Measurements from ENCODE around the gene E2F4. TPM values are rescaled to one million over a fixed set of nuclear protein-coding genes. Genes with fewer than 3 reads are reported as not detected.

The E2F4 gene
- total RNA-seq, 1 donor from 2014 or later: 35.7 TPM

DNA sequence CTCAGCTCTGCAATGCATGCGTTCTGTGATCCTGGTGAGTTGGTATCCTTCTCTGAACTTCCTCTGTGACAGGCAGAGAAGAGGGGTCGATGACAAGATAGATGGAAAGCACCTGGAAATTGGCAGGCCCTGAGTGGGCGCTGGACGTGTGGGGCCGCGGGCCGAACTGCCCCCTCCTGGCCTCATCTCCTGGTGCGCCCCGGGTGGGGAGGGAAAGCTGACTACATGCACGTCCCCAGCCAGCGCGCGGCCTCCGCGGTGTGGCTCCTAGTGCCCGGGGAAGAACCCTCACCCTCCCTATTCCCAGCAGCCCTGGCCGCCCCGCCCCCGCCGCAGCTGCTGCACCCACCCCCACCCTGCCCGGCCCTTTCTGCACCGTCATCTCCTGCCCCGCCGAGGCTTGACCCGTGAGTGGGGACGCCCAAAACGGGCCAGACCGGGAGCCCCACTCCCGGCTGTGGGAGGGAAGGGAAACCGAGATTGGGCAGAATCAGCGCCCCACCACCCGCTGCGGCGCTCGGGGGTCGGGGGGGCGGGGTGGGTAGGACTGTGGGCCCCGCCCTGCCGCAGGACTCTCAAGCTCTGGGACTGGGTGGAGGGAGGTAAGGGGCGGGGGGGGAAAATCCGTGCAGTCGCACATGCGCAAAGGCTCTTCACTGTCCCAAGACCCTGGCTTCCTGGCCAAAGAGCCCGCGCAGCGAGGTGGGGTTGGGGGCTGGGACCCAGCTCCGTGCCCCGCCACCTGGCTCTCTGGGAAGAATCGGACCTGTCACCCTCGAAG, 21.6 kb upstream of the E2F4 start, which contains the start of gene NOL3:
Gene NOL3 (plus strand): TSS at position 371 of the 781 bp plus-strand sequence.
- ATAC-seq: peak; percentile 72
- intact Hi-C loops (cut with micrococcal nuclease): no loop called here
- DNase-seq: peak; percentile 93

DNA sequence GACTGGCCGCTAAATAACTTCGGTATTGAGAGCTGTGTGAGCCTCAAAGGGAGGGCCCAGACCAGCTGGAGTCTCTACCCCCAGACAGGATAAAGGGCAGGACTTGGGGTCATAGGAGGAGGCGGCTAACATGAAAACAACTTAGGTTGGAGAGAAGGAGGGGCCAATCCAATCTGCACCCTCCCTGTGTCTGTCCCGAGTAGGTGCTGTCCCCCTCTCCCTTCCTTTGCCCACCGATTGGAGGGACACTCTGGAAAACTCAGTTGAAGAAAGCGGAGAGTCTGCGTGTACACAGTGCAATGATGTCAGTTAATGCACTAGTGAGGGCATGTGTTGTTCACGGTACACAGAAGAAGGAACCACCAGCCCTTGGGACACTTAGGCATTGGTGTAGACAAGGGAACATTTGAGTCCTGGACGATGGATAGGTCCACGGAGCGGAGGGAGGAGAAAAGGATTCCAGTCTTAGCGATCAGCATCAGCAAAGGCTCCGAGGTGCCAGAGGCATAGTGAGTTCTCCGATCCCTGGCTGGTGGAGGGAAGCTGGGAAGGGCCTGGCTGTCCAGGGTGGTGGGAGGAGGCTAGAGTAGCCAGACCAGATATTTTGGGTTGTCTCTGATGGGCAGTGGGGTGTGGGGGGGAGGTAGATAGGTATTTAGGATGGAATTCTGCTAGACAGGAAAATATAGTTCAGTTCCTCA, 20.9 kb upstream of the E2F4 start:
- DNase-seq: no peak
- intact Hi-C loops (cut with micrococcal nuclease): no loop called here

DNA sequence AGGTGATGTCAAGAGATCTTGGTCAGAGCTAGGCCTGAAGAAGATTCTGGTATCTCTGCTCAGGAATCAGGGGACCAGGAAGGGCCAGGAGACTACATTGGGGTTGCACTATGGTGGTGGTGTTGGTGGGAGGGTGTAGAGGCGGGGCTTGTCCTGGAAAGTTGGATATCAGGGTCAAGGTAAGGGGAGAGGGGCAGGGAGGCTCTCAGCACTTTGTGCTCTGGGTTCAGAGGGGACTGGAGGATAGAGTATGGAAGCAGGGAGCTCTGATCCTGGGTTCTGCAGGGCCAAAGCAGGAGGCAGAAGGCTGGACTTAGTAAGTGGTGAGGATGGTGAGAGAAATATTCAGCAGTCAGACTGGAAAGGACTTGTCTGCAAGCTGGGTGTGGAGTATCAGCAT, 18.6 kb upstream of the E2F4 start:
- no peak for DNase-seq
- intact Hi-C loops (cut with micrococcal nuclease): no loop called here

More for the DNA sequence above, 20.9 kb upstream of the E2F4 start:
- ATAC-seq: peak; percentile 8

DNA sequence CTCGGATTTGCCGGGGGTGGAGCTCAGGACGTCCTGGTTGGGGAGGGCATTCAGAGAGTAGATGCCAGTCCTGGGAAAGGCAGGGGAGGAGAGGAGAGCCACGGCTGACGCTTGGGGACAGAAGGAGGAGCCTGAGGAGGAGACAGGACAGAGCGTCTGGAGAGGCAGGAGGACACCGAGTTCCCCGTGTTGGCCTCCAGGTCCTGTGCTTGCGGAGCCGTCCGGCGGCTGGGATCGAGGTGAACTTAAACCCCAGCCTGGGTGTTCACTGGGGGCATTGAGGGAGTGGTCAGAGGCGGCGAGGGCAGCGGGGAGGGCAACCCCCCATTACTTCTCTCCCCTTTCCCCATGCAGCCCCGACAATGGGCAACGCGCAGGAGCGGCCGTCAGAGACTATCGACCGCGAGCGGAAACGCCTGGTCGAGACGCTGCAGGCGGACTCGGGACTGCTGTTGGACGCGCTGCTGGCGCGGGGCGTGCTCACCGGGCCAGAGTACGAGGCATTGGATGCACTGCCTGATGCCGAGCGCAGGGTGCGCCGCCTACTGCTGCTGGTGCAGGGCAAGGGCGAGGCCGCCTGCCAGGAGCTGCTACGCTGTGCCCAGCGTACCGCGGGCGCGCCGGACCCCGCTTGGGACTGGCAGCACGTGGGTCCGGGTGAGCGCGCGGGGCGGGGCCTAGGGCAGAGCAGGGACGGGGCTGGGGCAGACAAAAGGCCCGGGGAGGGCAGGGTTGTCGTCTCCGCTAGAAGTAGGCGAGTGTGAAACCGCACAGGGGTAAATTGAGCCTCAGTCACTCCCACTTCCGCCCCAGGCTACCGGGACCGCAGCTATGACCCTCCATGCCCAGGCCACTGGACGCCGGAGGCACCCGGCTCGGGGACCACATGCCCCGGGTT, 17.9 kb upstream of the E2F4 start:
- DNase-seq (peak; percentile 94), ATAC-seq (peak; percentile 71)
- intact Hi-C loops (cut with micrococcal nuclease): no loop called here

More for the DNA sequence above, 18.6 kb upstream of the E2F4 start:
- no peak for ATAC-seq

DNA sequence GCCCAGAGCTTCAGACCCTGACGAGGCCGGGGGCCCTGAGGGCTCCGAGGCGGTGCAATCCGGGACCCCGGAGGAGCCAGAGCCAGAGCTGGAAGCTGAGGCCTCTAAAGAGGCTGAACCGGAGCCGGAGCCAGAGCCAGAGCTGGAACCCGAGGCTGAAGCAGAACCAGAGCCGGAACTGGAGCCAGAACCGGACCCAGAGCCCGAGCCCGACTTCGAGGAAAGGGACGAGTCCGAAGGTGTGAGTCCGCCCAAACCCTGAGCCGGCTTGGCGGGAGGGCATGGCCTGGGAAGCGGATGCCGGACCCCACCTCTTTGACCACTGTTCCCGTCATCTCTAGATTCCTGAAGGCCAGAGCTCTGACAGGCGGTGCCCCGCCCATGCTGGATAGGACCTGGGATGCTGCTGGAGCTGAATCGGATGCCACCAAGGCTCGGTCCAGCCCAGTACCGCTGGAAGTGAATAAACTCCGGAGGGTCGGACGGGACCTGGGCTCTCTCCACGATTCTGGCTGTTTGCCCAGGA, 17.2 kb upstream of the E2F4 start:
- no peak for DNase-seq
- intact Hi-C loops (cut with micrococcal nuclease): no loop called here
- no peak for ATAC-seq

DNA sequence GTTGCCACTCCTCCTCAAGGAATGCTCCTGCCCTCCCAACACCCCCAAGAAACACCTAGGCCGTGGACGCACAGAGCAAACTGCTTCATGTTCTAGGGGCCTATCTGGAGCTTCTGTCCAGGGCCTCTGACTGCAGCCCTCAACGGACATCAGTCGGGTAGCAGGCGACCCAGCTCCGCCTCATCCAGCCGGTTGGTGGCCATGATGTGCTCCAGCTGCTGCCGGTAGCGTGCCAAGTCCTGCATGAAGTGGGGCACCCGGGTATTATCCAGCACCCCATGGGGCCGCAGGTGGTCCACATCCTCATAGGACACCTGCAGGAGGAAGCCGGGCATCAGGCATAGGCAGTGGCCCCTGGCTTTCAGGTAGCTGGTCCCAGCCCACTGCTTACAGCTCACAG, 15.3 kb upstream of the E2F4 start:
- DNase-seq: no peak

DNA sequence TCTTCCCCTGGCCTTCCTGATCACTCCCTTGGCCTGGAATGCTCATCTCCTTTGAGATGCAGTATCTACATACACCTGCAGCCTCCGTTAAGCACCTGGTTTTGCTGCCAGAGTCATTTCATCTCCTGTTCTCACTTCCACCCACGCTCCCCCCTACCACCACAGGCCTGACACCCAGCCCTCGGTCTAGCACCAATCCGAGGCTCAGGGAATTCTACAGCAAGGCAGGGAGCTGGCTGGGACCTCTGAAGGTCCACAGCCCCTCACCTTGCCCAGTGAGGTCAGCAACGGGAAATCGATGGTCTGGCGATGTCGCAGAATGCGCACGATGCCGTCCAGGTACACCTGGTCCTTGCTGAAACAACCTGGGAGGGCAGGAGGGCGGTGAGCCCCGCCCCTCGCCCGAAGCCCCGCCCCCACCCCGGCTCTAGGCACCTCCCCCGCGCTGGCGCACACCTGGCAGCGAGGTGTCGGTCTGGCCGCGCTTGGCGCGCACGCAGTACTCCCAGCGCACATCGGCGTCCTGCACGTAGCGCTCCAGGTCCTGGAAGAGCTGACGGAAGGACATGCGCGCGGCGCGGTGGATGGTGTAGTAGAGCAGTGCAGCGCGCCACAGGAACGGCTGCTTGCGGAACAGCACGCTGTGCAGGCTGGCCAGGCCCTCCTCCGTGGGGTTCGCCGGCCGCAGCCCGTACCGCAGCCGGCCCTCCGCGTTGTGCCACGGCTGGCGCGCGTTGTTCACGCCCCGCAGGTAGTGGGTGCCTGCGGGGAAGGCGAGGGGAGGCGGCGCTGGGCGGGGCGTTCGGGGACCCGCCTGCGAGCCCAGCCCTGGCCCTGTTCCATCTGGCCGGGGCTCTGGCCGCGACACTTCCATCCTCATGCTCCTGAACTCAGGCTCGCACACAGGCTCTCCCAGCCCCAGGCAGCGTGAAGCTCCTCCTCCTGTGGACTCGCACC, 13.9 kb upstream of the E2F4 start:
- peak; percentile 45 for ATAC-seq
- DNase-seq: peak; percentile 82
- intact Hi-C loops (cut with micrococcal nuclease): no loop called here

More for the DNA sequence above, 15.3 kb upstream of the E2F4 start:
- intact Hi-C loops (cut with micrococcal nuclease): no loop called here
- no peak for ATAC-seq

DNA sequence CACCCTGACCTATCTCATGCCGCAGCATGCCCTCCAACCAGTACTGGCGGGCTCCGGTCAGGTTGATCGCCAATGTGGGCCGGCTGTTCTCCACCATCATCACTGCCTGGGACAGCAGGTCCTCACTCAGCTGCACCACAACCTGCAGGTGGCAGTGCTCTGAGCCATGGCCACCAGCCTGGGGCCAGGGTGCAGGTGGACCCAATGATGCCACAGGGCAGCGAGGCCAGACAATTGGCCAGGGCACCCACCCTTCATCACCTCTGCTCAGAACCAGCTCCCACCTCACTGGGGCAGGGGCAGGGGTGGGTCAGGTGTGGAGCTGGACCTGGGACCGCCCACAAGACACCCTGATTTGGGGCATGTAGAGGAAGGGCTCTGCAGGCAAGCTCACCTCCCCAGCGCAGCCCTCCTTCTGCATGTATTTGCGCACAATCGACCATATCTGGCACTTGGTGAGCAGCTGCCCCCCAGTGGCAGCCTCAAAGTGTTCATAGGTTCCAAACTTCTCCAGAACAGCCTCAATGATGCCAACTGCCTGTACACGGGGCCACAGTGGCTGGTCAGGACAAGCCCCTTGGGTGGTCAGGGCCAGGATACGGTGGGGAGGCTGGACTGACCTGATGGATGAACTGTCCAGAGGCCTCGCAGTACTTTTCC, 12.4 kb upstream of the E2F4 start:
- intact Hi-C loops (cut with micrococcal nuclease): no loop called here
- DNase-seq: no peak
- no peak for ATAC-seq

DNA sequence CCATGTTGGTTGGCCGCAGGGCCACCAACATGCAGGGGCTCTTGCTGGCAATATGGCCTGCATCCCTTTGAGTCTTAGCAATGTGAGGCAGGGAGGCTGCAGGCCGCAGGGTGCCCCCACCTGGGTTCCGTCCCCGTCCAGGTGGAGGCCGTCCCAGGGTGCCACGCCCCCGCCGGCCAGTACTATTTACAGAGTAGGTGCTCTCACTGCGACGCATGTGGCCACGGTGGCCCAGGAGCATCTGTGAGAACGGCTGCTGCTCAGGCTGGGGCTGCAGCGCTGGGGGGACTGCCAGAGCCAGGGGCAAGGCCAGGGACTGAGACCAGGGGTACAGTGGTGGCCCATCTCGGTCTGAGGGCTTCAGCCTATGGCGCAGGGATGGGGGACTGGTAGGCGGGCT, 11.8 kb upstream of the E2F4 start:
- ATAC-seq (no peak), DNase-seq (no peak)
- intact Hi-C loops (cut with micrococcal nuclease): no loop called here

DNA sequence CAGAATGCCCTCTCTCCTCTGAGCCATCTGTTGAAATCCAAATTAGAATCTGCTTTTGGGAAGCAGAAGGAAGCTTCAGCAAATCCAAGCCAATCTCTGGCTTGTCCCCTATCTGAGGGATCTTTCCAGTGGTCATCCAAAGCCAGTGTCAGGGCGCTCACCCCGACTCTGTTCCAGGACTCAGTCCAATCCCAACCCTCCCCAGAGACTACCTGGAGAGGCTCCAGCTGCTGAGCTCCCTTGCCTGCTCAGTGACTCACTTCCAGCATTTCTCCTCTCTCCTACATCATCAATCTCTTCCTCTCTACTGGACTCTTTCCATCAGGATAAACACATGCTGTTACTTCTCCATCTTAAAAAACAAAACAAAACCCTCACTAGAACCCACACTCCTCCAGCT, 10.6 kb upstream of the E2F4 start:
- DNase-seq: no peak
- ATAC-seq: no peak
- intact Hi-C loops (cut with micrococcal nuclease): no loop called here

DNA sequence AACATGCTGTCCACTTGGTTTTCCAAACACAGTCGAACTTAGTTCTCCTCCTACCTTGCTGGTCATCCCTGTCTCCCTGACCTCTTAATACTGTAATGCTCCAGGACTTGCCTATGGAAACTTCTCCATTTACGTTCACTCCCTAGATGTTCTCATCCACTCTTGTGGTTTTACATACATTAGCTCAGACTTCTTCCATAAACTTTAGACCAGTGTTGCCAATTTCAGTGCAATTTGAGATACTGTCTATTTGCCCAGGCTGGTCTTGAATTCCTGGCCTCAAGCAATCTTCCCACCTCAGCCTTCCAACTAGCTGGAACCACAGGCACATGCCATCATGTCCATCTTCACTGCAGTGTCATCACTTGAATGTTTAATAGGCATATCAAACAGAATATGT, 9.7 kb upstream of the E2F4 start:
- intact Hi-C loops (cut with micrococcal nuclease): no loop called here
- DNase-seq (no peak), ATAC-seq (no peak)

DNA sequence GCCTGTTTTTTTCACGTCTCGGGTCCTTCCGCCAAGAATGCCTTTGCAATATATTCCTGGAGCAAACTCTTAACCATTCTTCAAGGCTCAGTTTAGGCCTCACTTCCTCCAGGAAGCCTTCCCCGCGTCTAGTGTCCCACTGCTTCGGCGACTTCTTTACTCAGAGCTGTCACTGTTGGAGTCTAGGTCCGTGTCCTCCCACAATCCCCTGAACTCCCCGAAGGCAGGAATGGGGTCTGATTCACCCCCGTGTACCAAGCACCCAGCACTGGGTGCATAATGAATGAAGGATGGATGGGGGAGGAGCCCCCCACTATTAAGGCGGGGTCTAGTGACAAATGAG, 8.7 kb upstream of the E2F4 start:
- DNase-seq (no peak), ATAC-seq (no peak)
- intact Hi-C loops (cut with micrococcal nuclease): no loop called here

DNA sequence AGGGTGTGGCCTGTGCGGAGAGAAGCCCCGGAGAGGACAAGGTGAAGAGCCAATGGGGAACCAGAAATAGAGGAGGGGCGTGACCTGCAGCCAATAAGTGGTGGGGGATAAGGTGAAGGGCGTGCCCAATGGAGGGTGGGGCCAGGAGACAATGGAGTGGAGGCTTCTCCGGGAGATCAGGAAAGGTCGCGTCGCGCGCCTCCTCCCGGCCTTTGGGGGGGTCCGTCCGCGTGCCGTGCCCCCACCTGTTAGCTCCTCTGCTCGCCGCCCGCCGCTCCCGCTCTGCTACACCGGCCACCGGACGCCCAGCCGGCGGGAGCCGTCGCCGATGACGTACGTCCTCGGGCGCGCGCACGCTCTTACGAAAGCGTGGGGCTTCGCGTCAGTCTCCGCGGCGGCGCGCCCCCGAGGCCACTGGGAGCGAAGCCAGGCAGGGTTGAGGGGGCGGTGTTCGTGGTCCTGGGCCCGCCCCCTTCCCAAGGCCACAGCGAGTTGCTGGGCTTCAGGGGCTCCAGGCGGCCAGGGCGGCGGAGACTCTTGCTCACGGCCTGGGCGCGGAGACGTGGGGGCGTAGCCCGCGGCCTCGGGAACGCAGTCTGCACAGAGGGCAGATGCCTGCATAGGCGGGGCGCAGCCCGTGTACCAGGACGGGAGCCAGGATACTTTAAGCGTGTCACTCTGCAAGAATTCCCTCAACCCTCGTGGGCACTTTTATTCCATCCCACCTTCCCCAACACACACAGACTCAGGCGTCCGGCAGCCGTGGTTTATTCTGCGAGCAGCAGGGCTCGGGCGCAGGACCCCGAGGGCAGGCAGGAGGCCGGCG, 8.1 kb upstream of the E2F4 start, which contains the start of gene MATCAP1:
Gene MATCAP1 (minus strand): TSS at position 337 of the 826 bp plus-strand sequence. CDS start 3,353 bp downstream, outside the sequence.
- peak; percentile 96 for DNase-seq
- ATAC-seq: peak; percentile 93
- intact Hi-C loops (cut with micrococcal nuclease): no loop called here

DNA sequence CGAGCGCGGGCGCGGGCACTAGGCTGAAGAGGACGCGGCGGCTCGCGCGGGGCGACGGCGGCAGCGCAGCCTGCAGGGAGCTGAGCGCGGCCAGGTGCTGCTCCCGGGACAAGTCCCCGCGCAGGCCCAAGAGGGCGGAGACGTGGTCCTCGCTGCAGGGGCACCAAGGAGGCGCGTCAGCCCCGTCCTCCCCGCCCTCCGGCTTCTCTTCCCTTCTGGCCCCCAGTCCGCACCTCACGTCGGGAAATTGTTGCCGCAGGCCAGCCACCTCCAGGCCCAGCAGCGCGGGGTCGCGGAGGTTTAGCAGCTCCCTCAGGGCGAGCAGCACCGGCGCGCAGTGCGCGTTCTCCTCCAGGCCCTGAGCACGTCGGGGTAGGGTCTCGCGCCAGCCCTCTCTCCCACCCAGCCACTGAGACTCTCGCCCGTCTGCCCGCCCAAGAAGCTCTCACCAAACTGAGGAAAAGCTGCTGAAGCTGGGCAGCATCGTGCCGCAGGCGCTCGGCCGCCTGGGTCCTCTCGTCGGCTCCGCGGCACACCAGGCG, 7.4 kb upstream of the E2F4 start:
- peak; percentile 52 for DNase-seq
- intact Hi-C loops (cut with micrococcal nuclease): no loop called here
- peak; percentile 29 for ATAC-seq

DNA sequence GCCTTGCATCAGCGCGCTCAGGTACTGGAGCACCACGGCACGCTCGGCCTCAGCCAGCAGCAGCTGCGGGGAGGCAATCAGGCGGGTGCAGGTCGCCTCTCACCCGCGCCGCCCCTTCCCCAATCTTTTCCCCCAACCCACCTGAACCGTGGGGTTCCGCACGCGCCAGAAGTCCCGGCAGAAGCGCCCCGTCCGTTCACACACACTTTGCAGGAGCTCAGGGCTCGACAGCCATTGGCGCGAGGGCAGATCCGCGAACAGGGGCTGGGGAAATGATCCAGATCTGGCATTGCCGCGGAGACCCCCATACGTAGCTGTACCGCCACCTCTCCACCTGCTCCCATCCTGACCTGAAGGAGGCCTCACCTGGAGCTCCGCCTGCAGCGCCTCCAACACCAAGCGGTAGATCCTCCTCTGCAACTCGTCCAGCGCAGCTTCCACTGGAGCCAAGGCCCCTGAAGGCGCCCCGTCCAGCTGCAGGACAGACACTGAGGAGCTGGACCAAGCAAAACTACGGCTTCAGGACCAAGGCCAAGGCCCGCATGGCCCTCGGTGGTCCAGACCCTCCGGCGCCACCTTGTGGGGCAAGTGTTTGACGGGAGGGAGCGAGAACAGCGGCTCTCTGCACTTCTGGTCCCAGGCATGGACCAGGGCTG, 6.8 kb upstream of the E2F4 start:
- DNase-seq (peak; percentile 97), ATAC-seq (peak; percentile 54)
- intact Hi-C loops (cut with micrococcal nuclease): no loop called here

DNA sequence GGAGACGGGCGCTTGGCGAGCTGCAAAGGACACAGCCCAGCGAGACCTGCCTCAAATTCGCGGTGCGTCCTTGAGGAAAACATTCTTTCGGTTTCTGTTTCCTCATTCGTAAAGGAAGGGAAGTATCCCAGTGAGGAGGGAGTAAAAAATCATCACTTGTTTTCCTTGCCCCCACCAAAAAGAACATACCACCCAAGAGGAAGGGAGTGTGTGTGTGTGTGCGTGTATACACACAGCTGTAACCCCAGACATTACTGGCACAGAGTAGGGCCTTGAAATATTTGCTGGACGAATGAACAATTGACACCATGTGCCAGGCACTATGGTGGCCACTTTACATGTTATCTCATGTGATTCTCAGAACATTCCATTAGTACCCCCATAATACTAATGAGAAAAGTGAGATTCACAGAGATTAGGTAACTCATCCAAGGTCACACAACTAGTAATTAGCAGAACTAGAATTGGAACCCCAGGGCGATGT, 6.3 kb upstream of the E2F4 start:
- intact Hi-C loops (cut with micrococcal nuclease): no loop called here
- ATAC-seq (no peak), DNase-seq (no peak)
